Measurements from ENCODE around the gene ITPR3. TPM values are rescaled to one million over a fixed set of nuclear protein-coding genes. Genes with fewer than 3 reads are reported as not detected.

ITPR3 gene
- total and polyA plus RNA-seq, 2 of the 13 experiments (the other 11 are each of a cell fraction or from before 2014, with no cell fraction given) = 3.8 to 21.4 TPM

DNA sequence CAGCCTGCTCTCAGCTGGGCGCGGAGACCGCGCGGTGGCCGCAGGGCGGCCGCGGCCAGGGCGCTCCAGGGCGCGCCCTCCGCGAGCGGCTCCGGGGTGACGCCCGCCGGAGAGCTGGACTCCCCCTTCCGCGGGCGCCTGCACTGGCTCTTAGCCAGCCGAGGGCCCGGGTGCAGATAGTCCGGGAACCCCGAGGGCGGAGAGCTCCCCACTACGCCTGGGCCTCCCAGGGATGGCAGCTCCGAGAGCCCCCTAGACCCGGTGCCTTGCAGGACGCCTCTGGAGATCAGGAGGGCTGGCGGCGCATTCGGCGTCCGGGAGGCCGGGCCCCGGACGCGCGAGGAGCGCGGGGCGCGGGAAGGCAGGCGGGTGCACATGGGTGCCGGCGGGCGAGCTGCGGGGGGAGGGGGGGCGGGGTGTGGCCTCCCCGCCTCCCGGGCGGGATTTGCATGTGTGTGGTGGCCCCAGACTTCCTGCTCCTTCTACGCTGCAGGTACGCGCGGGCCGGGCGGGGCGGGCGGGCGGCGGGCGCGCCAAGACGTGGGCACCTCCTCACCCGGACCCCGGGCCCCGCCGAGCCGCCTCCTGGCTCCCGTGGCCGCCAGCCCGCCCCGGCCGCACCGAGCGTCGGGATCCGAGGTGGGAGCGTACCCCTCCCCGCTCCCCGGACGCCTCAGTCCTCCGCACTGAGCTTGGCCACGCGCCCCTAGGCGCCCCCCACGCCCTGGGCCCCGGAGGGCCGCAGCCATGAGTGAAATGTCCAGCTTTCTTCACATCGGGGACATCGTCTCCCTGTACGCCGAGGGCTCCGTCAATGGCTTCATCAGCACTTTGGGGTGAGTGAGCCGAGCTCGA, at the start of gene ITPR3 (continued):
- TF ChIP-seq, protein P1, sequence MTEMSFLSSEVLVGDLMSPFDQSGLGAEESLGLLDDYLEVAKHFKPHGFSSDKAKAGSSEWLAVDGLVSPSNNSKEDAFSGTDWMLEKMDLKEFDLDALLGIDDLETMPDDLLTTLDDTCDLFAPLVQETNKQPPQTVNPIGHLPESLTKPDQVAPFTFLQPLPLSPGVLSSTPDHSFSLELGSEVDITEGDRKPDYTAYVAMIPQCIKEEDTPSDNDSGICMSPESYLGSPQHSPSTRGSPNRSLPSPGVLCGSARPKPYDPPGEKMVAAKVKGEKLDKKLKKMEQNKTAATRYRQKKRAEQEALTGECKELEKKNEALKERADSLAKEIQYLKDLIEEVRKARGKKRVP (CRISPR knock-in tag; IDR thresholded peaks at IDR 0.05) = peak in 1 of 2 experiments; percentile 25; a peak in 1 of 4 replicates
- TF ChIP-seq, protein P2, sequence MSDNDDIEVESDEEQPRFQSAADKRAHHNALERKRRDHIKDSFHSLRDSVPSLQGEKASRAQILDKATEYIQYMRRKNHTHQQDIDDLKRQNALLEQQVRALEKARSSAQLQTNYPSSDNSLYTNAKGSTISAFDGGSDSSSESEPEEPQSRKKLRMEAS (IDR thresholded peaks at IDR 0.05) = peak; percentile 63
- TF ChIP-seq, protein P3, sequence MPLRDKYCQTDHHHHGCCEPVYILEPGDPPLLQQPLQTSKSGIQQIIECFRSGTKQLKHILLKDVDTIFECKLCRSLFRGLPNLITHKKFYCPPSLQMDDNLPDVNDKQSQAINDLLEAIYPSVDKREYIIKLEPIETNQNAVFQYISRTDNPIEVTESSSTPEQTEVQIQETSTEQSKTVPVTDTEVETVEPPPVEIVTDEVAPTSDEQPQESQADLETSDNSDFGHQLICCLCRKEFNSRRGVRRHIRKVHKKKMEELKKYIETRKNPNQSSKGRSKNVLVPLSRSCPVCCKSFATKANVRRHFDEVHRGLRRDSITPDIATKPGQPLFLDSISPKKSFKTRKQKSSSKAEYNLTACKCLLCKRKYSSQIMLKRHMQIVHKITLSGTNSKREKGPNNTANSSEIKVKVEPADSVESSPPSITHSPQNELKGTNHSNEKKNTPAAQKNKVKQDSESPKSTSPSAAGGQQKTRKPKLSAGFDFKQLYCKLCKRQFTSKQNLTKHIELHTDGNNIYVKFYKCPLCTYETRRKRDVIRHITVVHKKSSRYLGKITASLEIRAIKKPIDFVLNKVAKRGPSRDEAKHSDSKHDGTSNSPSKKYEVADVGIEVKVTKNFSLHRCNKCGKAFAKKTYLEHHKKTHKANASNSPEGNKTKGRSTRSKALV (CRISPR knock-in tag; IDR thresholded peaks at IDR 0.05) = peak; percentile 96
- TF ChIP-seq ZFP36 (IDR thresholded peaks at IDR 0.05; ENCODE audit: borderline replicate concordance, low read depth, low read length, partially characterized antibody) (no peak), ZNF777 (CRISPR knock-in tag; IDR thresholded peaks at IDR 0.05) (peak; percentile 86; the same call in 1 of the 2 replicates), ARNT2 (CRISPR knock-in tag; IDR thresholded peaks at IDR 0.05; ENCODE audit: low read depth) (peak; percentile 43; the same call in 1 of the 2 replicates)
- TF ChIP-seq, protein P4, sequence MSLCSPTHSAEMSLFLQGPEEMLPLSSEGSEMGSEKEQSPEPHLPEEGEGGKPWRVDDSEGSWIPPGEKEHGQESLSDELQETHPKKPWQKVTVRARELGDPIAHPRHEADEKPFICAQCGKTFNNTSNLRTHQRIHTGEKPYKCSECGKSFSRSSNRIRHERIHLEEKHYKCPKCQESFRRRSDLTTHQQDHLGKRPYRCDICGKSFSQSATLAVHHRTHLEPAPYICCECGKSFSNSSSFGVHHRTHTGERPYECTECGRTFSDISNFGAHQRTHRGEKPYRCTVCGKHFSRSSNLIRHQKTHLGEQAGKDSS (CRISPR knock-in tag; IDR thresholded peaks at IDR 0.05; ENCODE audit: borderline replicate concordance, low read depth) = 0 out of 2 replicates have a peak, but pooled peaks have one; percentile 3

Measured in HepG2 (cell line).